OCI-M1 (cell line): ENCODE results near the gene BSPH1.
"Not testable (repeated sequence)": the region's sequence is repeated elsewhere in the genome, so short reads cannot be mapped to it uniquely, and the experiment has no call there.

Experiments used
- DNase-seq: peaks from one replicate; lab custom pipeline; 2025; lab: John Stamatoyannopoulos, UW

The BSPH1 gene

DNA sequence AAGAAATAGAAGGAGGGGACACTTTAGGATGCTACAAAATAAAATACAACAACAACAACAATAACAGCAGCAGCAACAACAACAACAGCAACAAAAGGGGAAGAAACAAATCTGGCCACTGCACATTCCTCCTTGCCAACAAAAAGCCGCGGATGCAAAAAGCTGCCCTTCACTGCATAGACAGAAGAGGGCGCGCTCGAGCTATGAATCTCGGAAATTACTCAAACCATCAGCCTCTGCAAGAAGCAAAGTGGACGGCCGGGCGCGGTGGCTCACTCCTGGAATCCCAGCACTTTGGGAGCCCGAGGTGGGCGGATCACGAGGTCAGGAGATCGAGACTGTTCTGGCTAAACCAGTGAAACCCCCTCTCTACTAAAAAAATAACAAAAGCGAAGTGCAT, 71.9 kb downstream of the BSPH1 start:
- DNase-seq: not testable (repeated sequence)
